Cardiac ventricle fibroblast (primary cell): Measurements from ENCODE around the gene ZNF649. TPM values are rescaled to one million over a fixed set of nuclear protein-coding genes. Genes with fewer than 3 reads are reported as not detected.

Experiments
- total RNA-seq: library from RNA; depleted of rRNA; stranded (reverse); fragments of >200 nt; gene quantifications from 2 replicates; pipeline ENCODE4 v1.2.3, GENCODE V29; 2015

Gene ZNF649
- 3.0 and 6.8 TPM in 2 replicates for total RNA-seq

DNA sequence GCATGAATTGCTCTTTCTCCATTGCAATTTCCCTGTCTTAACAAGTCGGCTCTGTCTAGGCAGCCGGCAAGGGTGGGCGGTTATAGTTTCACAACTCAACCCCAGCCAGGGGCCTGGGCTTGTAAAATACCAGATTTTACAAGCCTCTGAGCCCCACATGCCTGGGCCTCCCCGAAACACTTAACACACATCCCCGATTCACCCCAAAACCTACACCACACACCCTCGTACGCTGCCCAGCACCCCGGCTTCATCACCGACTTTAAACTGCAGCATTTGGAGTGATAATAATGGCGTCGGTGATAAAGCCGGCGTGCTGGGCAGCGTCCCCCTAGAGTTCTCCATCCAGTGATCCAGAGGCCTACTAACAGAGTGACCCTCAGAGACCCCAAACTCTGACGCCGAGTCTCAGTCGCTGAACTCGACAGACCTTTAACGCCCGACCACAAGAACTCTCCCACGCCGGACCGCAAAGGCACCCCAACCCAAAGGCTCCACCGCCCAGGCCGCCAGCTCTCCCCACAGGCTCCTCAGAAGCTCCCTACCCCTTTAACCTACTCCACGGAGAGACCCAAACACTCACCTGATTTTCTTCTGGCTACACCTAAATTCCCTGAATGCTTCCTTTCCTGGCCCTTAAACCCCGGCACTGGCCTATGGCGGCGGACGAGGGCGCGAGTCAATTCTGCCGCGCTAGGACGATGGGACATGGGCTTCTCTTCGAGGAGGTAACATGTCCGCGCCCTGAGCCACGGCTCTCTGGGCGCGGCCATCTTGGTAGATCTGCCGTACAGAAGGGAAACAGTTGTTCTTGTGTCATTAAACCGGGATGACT is at the start of gene ZNF649:
TSS of gene ZNF649 (minus strand) at position 687 of the 835 bp plus-strand sequence. CDS start 4,910 bp downstream, outside the sequence.

DNA sequence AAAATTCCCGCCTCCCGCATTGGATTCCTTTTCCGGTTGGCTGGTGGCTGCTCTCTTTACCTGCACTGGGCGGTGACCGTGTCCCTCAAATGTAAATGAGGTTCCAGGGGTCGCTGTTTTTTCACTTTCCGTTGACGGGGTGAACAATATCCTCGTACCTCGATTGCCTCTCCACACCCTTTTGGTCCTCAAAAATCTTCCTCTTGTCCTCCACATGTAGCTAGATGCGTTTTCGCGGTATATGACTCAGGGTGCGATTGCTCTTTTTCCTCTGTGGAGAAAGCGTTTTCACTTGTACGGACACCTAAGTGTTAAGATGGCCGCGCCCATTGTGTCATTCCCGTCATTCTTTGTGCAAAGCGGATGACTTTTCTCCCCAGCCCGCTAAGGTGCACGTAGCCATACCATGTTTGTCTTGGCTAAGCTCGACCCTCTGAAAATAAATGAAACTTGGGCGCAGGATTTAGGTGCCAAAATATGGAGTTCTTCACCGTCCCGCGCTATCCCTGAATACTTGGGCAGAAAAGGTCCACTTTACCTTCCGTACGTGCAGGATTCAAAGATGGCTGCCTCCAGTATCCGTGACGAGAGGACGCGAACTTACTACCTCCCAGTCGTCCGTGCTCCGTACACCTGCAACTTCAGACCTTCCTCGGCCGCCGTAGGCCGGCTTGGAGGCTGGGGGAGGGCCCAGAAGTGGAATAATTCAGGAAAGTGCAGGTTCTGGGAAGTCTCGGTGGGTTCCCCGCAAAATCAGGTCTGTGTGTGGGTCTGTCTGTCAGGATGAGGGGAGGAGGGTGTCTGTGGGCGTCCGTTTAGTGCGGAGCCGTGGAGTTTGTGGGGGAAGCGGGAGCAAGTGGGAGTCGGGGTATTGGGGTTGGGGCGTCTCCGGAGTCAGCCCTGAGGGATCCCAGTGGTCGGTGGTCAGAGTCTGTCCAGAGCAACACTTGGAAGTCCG is 22.2 kb upstream of the ZNF649 start, which contains the start of gene ZNF613:
TSS of gene ZNF613 (plus strand) at position 689 of the 958 bp plus-strand sequence. CDS start 8,749 bp downstream, outside the sequence.

GRCh38 chr19:51887522-51888498 is 17.0 kb downstream of the ZNF649 start, which contains the start of gene ZNF577:
TSS of gene ZNF577 (minus strand) at chr19:51887951. CDS start at chr19:51880382, 7,569 bp downstream.

Other genes starting within 250 kb of the ZNF649 start
- 4.9 and 6.6 TPM in 2 replicates for gene SPACA6, start 211.7 kb downstream of the ZNF649 start, total RNA-seq
- not detected in 2 replicates for gene HAS1, start 181.0 kb downstream of the ZNF649 start, total RNA-seq
- 0.44 TPM in 1 of 2 replicates, not detected in the other for gene FPR1, start 153.1 kb downstream of the ZNF649 start, total RNA-seq
- gene FPR2, start 143.8 kb downstream of the ZNF649 start, total RNA-seq: 0.44 TPM in 1 of 2 replicates, not detected in the other
- gene FPR3, start 109.9 kb downstream of the ZNF649 start, total RNA-seq: 0.44 TPM in 1 of 2 replicates, not detected in the other
- gene ZNF577, start 17.1 kb downstream of the ZNF649 start, total RNA-seq: 9.6 and 25.3 TPM in 2 replicates
- 1.7 and 2.9 TPM in 2 replicates for gene ZNF613, start 22.5 kb upstream of the ZNF649 start, total RNA-seq
- 7.3 and 8.5 TPM in 2 replicates for gene ZNF350, start 81.8 kb upstream of the ZNF649 start, total RNA-seq
- 9.0 and 10.4 TPM in 2 replicates for gene ZNF615, start 103.2 kb upstream of the ZNF649 start, total RNA-seq
- 7.2 and 8.1 TPM in 2 replicates for gene ZNF614, start 123.4 kb upstream of the ZNF649 start, total RNA-seq
- gene ZNF432, start 143.8 kb upstream of the ZNF649 start, total RNA-seq: 2.8 and 7.2 TPM in 2 replicates
- 10.5 and 18.7 TPM in 2 replicates for gene ZNF841, start 190.7 kb upstream of the ZNF649 start, total RNA-seq
- gene ZNF616, start 234.9 kb upstream of the ZNF649 start, total RNA-seq: 7.1 and 11.5 TPM in 2 replicates